Testis (tissue), 3 donors: ENCODE data around the gene PFKP. TPM values are rescaled to one million over a fixed set of nuclear protein-coding genes. Genes with fewer than 3 reads are reported as not detected.

Experiments used
- DNase-seq: peaks from one replicate; pipeline ENCODE4 v3.0.0-alpha.2; 2019
- H3K27ac ChIP-seq, 2 donors: fragments of 200-600 bp; sonication (generic); one replicate each; pipeline ENCODE4 v1.5.1; 2019
- H3K27me3 ChIP-seq: fragments of 200-600 bp; sonication (generic); one replicate; pipeline ENCODE4 v1.5.1; 2019
- H3K36me3 ChIP-seq: fragments of 200-600 bp; sonication (generic); one replicate; pipeline ENCODE4 v1.5.1; 2017; ENCODE audit warnings: low read depth; ENCODE audit errors: missing control alignments
- H3K4me1 ChIP-seq: fragments of 200-600 bp; sonication (generic); one replicate; pipeline ENCODE4 v1.5.1; 2019
- H3K4me3 ChIP-seq, 2 donors: fragments of 200-600 bp; sonication (generic); one replicate each; pipeline ENCODE4 v1.5.1; 2017 to 2019
- H3K9me3 ChIP-seq: fragments of 200-600 bp; sonication (generic); one replicate; pipeline ENCODE4 v1.5.1; 2017
- CTCF ChIP-seq, 3 experiments: fragments of 450-650 bp in 2 of 3; fragments of 200-600 bp in 1 of 3; sonication (generic) in 1 of 3; IDR thresholded peaks; one replicate each; pipeline ENCODE4 v1.5.1; 2016 to 2019; ENCODE audit warnings: antibody characterized with exemption in 3 of 3, mild to moderate bottlenecking in 2 of 3, moderate library complexity in 1 of 3
- POLR2A ChIP-seq: fragments of 450-650 bp; IDR thresholded peaks from one replicate; pipeline ENCODE4 v1.6.1; 2017; ENCODE audit warnings: antibody characterized with exemption, mild to moderate bottlenecking, moderate library complexity
- WGBS, 2 donors: methylation state at CpG; one replicate each; pipeline ENCODE4 v1.1.5; 2018; 5-methylcytosine and 5-hydroxymethylcytosine counted together
- intact Hi-C: fragments of 100-400 bp; cut with DNase I; formaldehyde crosslinking; loops from one replicate; pipeline ENCODE4 v1.15.1; 2023; ENCODE audit warnings: low total_unique reads
- polyA plus RNA-seq: library from polyadenylated mRNA; stranded (reverse); fragments of 350-450 nt; fragmentation: Illumina TruSeq; extraction: RNeasy Lipid Tissue Mini Kit (QIAGEN cat#74804); gene quantifications from one replicate; pipeline ENCODE4 v1.2.3, GENCODE V29; 2014; ENCODE audit warnings: low read depth, low replicate concordance; ENCODE audit not compliant: insufficient read depth
- total RNA-seq, 2 donors: library from RNA; depleted of rRNA; stranded (reverse); fragments of >200 nt; gene quantifications; one replicate each; pipeline ENCODE4 v1.2.3, GENCODE V29; 2016

The PFKP gene
- total and polyA plus RNA-seq, 3 donors from 2014 or later: 134 to 447 (median 186) TPM

- H3K4me3 ChIP-seq: no peak overlapping the region
- H3K4me1 ChIP-seq: no peaks in the 10 kb centered on the region
- H3K9me3 ChIP-seq: no peaks in the 10 kb centered on the region
- 88 to 95% methylated on average over 9 of the region's 9 CpGs for WGBS, 2 donors
- TF ChIP-seq POLR2A: no peak
- TF ChIP-seq CTCF (IDR thresholded peaks at IDR 0.05): no peak
- no peak overlapping the region for H3K27ac ChIP-seq
- DNase-seq: no peak
- intact Hi-C loops: no loop called here
- H3K27me3 ChIP-seq: no peaks in the 10 kb centered on the region
- H3K36me3 ChIP-seq: no peaks in the 10 kb centered on the region
These were observed 95.2 kb downstream of the PFKP start for GRCh38 chr10:3162533-3162932.

GRCh38 chr10:3163879-3164278, 96.5 kb downstream of the PFKP start:
- Histone ChIP-seq H3K4me3 (no peak overlapping the region), H3K36me3 (no peaks in the 10 kb centered on the region), H3K27me3 (no peaks in the 10 kb centered on the region), H3K4me1 (no peaks in the 10 kb centered on the region), H3K9me3 (no peaks in the 10 kb centered on the region), H3K27ac (no peak overlapping the region)
- 83 to 90% methylated on average over 9 of the region's 9 CpGs for WGBS, 2 donors
- intact Hi-C loops: no loop called here
- TF ChIP-seq POLR2A (no peak), CTCF (IDR thresholded peaks at IDR 0.05) (no peak)
- no peak for DNase-seq

GRCh38 chr10:3165196-3165595, 97.8 kb downstream of the PFKP start:
- no peak for DNase-seq
- no peak overlapping the region for H3K27ac ChIP-seq
- no peak for TF ChIP-seq POLR2A
- TF ChIP-seq CTCF (IDR thresholded peaks at IDR 0.05): no peak
- H3K27me3 ChIP-seq: no peaks in the 10 kb centered on the region
- H3K36me3 ChIP-seq: no peaks in the 10 kb centered on the region
- intact Hi-C loops: no loop called here
- no peaks in the 10 kb centered on the region for H3K9me3 ChIP-seq
- 85 to 88% methylated on average over 9 of the region's 9 CpGs for WGBS, 2 donors
- no peak overlapping the region for H3K4me3 ChIP-seq
- H3K4me1 ChIP-seq: peaks cover 11% of the 10 kb centered on the region

- WGBS, 2 donors: 86 to 91% methylated on average over 10 of the region's 10 CpGs
- intact Hi-C loops: no loop called here
- Histone ChIP-seq H3K27ac (no peak overlapping the region), H3K9me3 (no peaks in the 10 kb centered on the region), H3K36me3 (no peaks in the 10 kb centered on the region), H3K4me1 (peaks cover 20% of the 10 kb centered on the region), H3K4me3 (no peak overlapping the region), H3K27me3 (no peaks in the 10 kb centered on the region)
- no peak for TF ChIP-seq CTCF (IDR thresholded peaks at IDR 0.05)
- TF ChIP-seq POLR2A: no peak
- DNase-seq: no peak
These were observed 99.3 kb downstream of the PFKP start for GRCh38 chr10:3166496-3167290.
